Aorta (tissue), 5 donors: ENCODE data around the gene PTRH2. TPM values are rescaled to one million over a fixed set of nuclear protein-coding genes. Genes with fewer than 3 reads are reported as not detected.
"Not testable (repeated sequence)": the region's sequence is repeated elsewhere in the genome, so short reads cannot be mapped to it uniquely, and the experiment has no call there.

Experiments
- ATAC-seq: fragments of 200-7000 bp; cut with Tn5 transposase; one replicate; pipeline ENCODE4 v1.9.1; 2022; ENCODE audit warnings: moderate library complexity; ENCODE audit not compliant: low FRiP score
- DNase-seq, 2 donors: peaks; one replicate each; pipeline ENCODE4 v3.0.0-alpha.2; 2020
- H3K27ac ChIP-seq, 2 donors: one replicate each; pipeline ENCODE4 v1.5.1; 2013; ENCODE audit warnings: low read length in 2 of 2, mild to moderate bottlenecking in 2 of 2, moderate library complexity in 2 of 2, control low read depth in 1 of 2, inconsistent platforms in 1 of 2, low read depth in 1 of 2
- H3K27me3 ChIP-seq, 2 donors: one replicate each; pipeline ENCODE4 v1.6.1; 2013; ENCODE audit warnings: control low read depth in 1 of 2, low read length in 1 of 2, mild to moderate bottlenecking in 1 of 2, moderate library complexity in 1 of 2; ENCODE audit not compliant: insufficient read depth in 2 of 2, control insufficient read depth in 1 of 2
- H3K36me3 ChIP-seq, 2 donors: one replicate each; pipeline ENCODE4 v1.6.1; 2013; ENCODE audit warnings: control low read depth in 1 of 2, low read length in 1 of 2, mild to moderate bottlenecking in 1 of 2; ENCODE audit not compliant: insufficient read depth in 2 of 2, control insufficient read depth in 1 of 2
- H3K4me1 ChIP-seq, 2 donors: one replicate each; pipeline ENCODE4 v1.6.1; 2013; ENCODE audit warnings: low read length in 2 of 2, control low read depth in 1 of 2, mild to moderate bottlenecking in 1 of 2, moderate library complexity in 1 of 2; ENCODE audit not compliant: insufficient read depth in 2 of 2, control insufficient read depth in 1 of 2
- H3K4me3 ChIP-seq, 2 donors: one replicate each; pipeline ENCODE4 v1.5.1; 2013; ENCODE audit warnings: low read length in 2 of 2, control low read depth in 1 of 2, mild to moderate bottlenecking in 1 of 2
- H3K9me3 ChIP-seq: one replicate; pipeline ENCODE4 v1.6.1; 2013; ENCODE audit warnings: mild to moderate bottlenecking, low read length; ENCODE audit not compliant: control insufficient read depth
- WGBS, 2 donors: extraction: QIAGEN DNeasy Blood & Tissue Kit; methylation state at CpG; one replicate each; pipeline ENCODE4 v1.1.7; 2013; 5-methylcytosine and 5-hydroxymethylcytosine counted together
- intact Hi-C, 2 donors: fragments of 100-400 bp; cut with DNase I; formaldehyde crosslinking; loops; one replicate each; pipeline versions ENCODE4 v1.14.2 to v1.15.0; 2022
- long read RNA-seq, 2 donors: library from polyadenylated mRNA; unstranded; transcript quantifications; one replicate each; pipeline ENCODE4 v2.0.0, GENCODE V29; 2020 to 2021
- polyA plus RNA-seq, 2 donors: library from polyadenylated mRNA; stranded (reverse); fragments of 200-250 nt; gene quantifications; one replicate each; pipeline ENCODE4 v1.2.3, GENCODE V29; 2013
- total RNA-seq, 2 donors: library from RNA; stranded (reverse); fragmentation: NEBNext Ultra II Directional; extraction: Animal tissue kit (Norgen Biotek cat#: 25700); gene quantifications; one replicate each; pipeline ENCODE4 v1.2.1, GENCODE V29; 2021
- donor health status: healthy with polysubstance abuse.
- donor health status: Bipolar disorder and iron deficiency.
- donor health status: DM: no; HTN: no; CAD: no.
- donor health status: DM: no; HTN: no; CAD: no.
- donor health status: DM: yes; HTN: yes; CAD: no.

PTRH2 gene
- 10 to 100 TPM; 14.8 to 19.6 TPM for total RNA-seq
- polyA plus RNA-seq = 10 to 100 TPM; 13.4 to 16.8 TPM
- long read RNA-seq, donor 1, full-length matches to known transcripts = 13 of 25 reads
- long read RNA-seq, donor 1, partial matches to known transcripts = 0 of 25 reads
- long read RNA-seq, donor 1, other reads (novel, unspliced or antisense) = 12 of 25 reads
- long read RNA-seq, donor 2, full-length matches to known transcripts = 8 of 25 reads
- long read RNA-seq, donor 2, partial matches to known transcripts = 0 of 25 reads
- long read RNA-seq, donor 2, other reads (novel, unspliced or antisense) = 17 of 25 reads

GRCh38 chr17:59707149-59707970 lies at the start of gene PTRH2, which contains the start of gene VMP1:
Gene PTRH2, minus strand, starts transcription at chr17:59707430. Its CDS starts 9,452 bp downstream, at chr17:59697978.
Gene VMP1, plus strand, starts transcription at chr17:59707654. Its CDS starts 23,793 bp downstream, at chr17:59731447.
- peak; percentile 99 for DNase-seq
- H3K4me3 ChIP-seq = peak within 1 kb of the TSS; percentile 64 to 86
- peak within 1 kb of the TSS; percentile 73 to 88 for H3K27ac ChIP-seq
- no peaks in the 10 kb centered on the region for H3K27me3 ChIP-seq
- no peaks in the 10 kb centered on the region for H3K36me3 ChIP-seq
- no peaks in the 10 kb centered on the region for H3K9me3 ChIP-seq
- ATAC-seq = peak; percentile 99
- intact Hi-C loops = no loop called here
- H3K4me1 ChIP-seq = no peaks in the 10 kb centered on the region
- 0% methylated on average over 45 of the region's 45 CpGs for WGBS, 2 donors

- Histone ChIP-seq H3K27me3 (no peaks in the 10 kb centered on the region), H3K36me3 (no peaks in the 10 kb centered on the region), H3K9me3 (no peaks in the 10 kb centered on the region), H3K4me1 (peaks cover 2 to 4% of the 10 kb centered on the region in 2 donors), H3K27ac (peak overlapping the region in 1 of 2 donors; percentile 67), H3K4me3 (no peak overlapping the region)
- intact Hi-C loops = no loop called here
- no peak for ATAC-seq
- WGBS, 2 donors = 1 to 12% methylated on average over 3 of the region's 3 CpGs
- DNase-seq = no peak
Measured at GRCh38 chr17:59756236-59756818, 49.1 kb upstream of the PTRH2 start.

- H3K4me3 ChIP-seq, ATAC-seq, H3K27me3 ChIP-seq, H3K4me1 ChIP-seq, intact Hi-C loops, H3K9me3 ChIP-seq, H3K27ac ChIP-seq, DNase-seq, H3K36me3 ChIP-seq: not testable (repeated sequence)
- WGBS, 2 donors = 94% methylated on average over 12 of the region's 12 CpGs
Measured at GRCh38 chr17:59755069-59755468, 47.8 kb upstream of the PTRH2 start.

- H3K27me3 ChIP-seq = no peaks in the 10 kb centered on the region
- peaks cover 2 to 4% of the 10 kb centered on the region in 2 donors for H3K4me1 ChIP-seq
- intact Hi-C loops = no loop called here
- no peaks in the 10 kb centered on the region for H3K9me3 ChIP-seq
- H3K4me3 ChIP-seq = no peak overlapping the region
- ATAC-seq (no peak), DNase-seq (no peak)
- H3K36me3 ChIP-seq = no peaks in the 10 kb centered on the region
- no peak overlapping the region for H3K27ac ChIP-seq
Measured at GRCh38 chr17:59754552-59754951, 47.3 kb upstream of the PTRH2 start.

- Histone ChIP-seq H3K27ac (no peak overlapping the region), H3K36me3 (no peaks in the 10 kb centered on the region), H3K9me3 (no peaks in the 10 kb centered on the region), H3K4me1 (peaks cover 2 to 4% of the 10 kb centered on the region in 2 donors), H3K27me3 (no peaks in the 10 kb centered on the region), H3K4me3 (no peak overlapping the region)
- WGBS, 2 donors = 14% methylated on average over 3 of the region's 3 CpGs
- ATAC-seq (peak; percentile 86), DNase-seq (no peak)
- intact Hi-C loops = loop anchor here in 1 of 2 donors (2.0 kb wide), 1 partner anchor 105 kb away; no protein-coding TSS in a partner anchor
Measured at GRCh38 chr17:59753522-59754467, 46.6 kb upstream of the PTRH2 start.

GRCh38 chr17:59752922-59753321 lies 45.7 kb upstream of the PTRH2 start:
- H3K27ac ChIP-seq = no peak overlapping the region

GRCh38 chr17:59752446-59752845 lies 45.2 kb upstream of the PTRH2 start:
- Histone ChIP-seq H3K27me3 (no peaks in the 10 kb centered on the region), H3K36me3 (no peaks in the 10 kb centered on the region), H3K9me3 (no peaks in the 10 kb centered on the region), H3K4me1 (peaks cover 2 to 4% of the 10 kb centered on the region in 2 donors), H3K27ac (no peak overlapping the region), H3K4me3 (no peak overlapping the region)
- intact Hi-C loops = loop anchor here in 1 of 2 donors (2.0 kb wide), 1 partner anchor 106 kb away; no protein-coding TSS in a partner anchor
- no peak for ATAC-seq
- no peak for DNase-seq

More at GRCh38 chr17:59752922-59753321, 45.7 kb upstream of the PTRH2 start:
- peaks cover 2 to 4% of the 10 kb centered on the region in 2 donors for H3K4me1 ChIP-seq
- DNase-seq (no peak), ATAC-seq (no peak)
- H3K9me3 ChIP-seq = no peaks in the 10 kb centered on the region
- intact Hi-C loops = loop anchor here in 1 of 2 donors (2.0 kb wide), 1 partner anchor 106 kb away; no protein-coding TSS in a partner anchor
- no peaks in the 10 kb centered on the region for H3K27me3 ChIP-seq
- H3K4me3 ChIP-seq = no peak overlapping the region
- 79 to 84% methylated on average over 7 of the region's 7 CpGs for WGBS, 2 donors
- no peaks in the 10 kb centered on the region for H3K36me3 ChIP-seq

GRCh38 chr17:59751955-59752413 lies 44.8 kb upstream of the PTRH2 start:
- 90 to 92% methylated on average over 11 of the region's 11 CpGs for WGBS, 2 donors
- H3K9me3 ChIP-seq = no peaks in the 10 kb centered on the region
- H3K4me1 ChIP-seq = peaks cover 2 to 4% of the 10 kb centered on the region in 2 donors
- H3K4me3 ChIP-seq = no peak overlapping the region
- no peak for ATAC-seq
- no peak overlapping the region for H3K27ac ChIP-seq
- intact Hi-C loops = loop anchor here in 1 of 2 donors (2.0 kb wide), 1 partner anchor 107 kb away; no protein-coding TSS in a partner anchor
- DNase-seq = no peak
- H3K36me3 ChIP-seq = no peaks in the 10 kb centered on the region
- no peaks in the 10 kb centered on the region for H3K27me3 ChIP-seq
